Occipital lobe (tissue), 2 donors: ENCODE measurements around the gene CYCS. TPM values are rescaled to one million over a fixed set of nuclear protein-coding genes. Genes with fewer than 3 reads are reported as not detected.

Experiments used
- DNase-seq: peaks from one replicate; lab custom pipeline; 2025; lab: John Stamatoyannopoulos, UW
- total RNA-seq: library from RNA; depleted of rRNA; stranded (reverse); fragments of >200 nt; gene quantifications from one replicate; pipeline ENCODE4 v1.2.3, GENCODE V29; 2014

CYCS gene
- total RNA-seq, 1 donor from 2014 or later, result 90.2 TPM

DNA sequence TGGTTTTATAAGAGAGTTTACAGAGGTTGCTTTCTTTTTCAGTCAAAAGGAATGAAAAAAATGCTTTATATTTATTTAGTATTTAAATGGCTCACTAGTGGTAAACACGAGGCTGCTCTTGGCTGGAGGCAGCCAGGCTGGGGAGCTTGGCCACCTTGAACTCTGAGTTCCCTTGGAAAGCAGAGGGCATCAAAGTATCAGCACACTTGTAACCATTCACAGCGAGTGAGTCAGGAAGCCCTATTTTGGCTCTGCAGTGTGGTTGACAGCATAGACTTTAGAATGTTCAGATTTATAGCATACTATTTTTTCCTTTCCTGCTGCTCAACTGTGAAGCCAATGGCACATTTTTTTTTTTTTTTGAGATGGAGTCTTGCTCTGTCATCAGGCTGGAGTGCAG is 51.6 kb downstream of the CYCS start:
- no peak for DNase-seq

Other genes with a start within 250 kb of the CYCS start
- gene OSBPL3, start 145.1 kb downstream of the CYCS start, total RNA-seq, result 7.3 TPM
- gene NPVF, start 103.2 kb upstream of the CYCS start, total RNA-seq, result not detected